NAMALWA (cell line): ENCODE data around the gene DCC.
"Not testable (repeated sequence)": the region's sequence is repeated elsewhere in the genome, so short reads cannot be mapped to it uniquely, and the experiment has no call there.

Experiments
- DNase-seq: peaks from one replicate; pipeline ENCODE4 v3.0.0-alpha.2; 2015; ENCODE audit warnings: low spot score

Gene DCC

GRCh38 chr18:52348209-52348608, 8.2 kb downstream of the DCC start:
- DNase-seq = peak; percentile 66

- no peak for DNase-seq
Measured at GRCh38 chr18:52349498-52349897, 9.5 kb downstream of the DCC start.

- DNase-seq = no peak
Measured at GRCh38 chr18:52352920-52353319, 12.9 kb downstream of the DCC start.

- no peak for DNase-seq
Measured at GRCh38 chr18:52353589-52353988, 13.6 kb downstream of the DCC start.

- DNase-seq = no peak
Measured at GRCh38 chr18:52363861-52364260, 23.9 kb downstream of the DCC start.

- DNase-seq = not testable (repeated sequence)
Measured at GRCh38 chr18:52366851-52367250, 26.9 kb downstream of the DCC start.

GRCh38 chr18:52367953-52368742, 28.2 kb downstream of the DCC start:
- DNase-seq = no peak

- DNase-seq = no peak
Measured at GRCh38 chr18:52370841-52371240, 30.8 kb downstream of the DCC start.

- no peak for DNase-seq
Measured at GRCh38 chr18:52376104-52376503, 36.1 kb downstream of the DCC start.

GRCh38 chr18:52377094-52377493, 37.1 kb downstream of the DCC start:
- no peak for DNase-seq

- no peak for DNase-seq
Measured at GRCh38 chr18:52386306-52386705, 46.3 kb downstream of the DCC start.

- no peak for DNase-seq
Measured at GRCh38 chr18:52387175-52387574, 47.2 kb downstream of the DCC start.

- DNase-seq = no peak
Measured at GRCh38 chr18:52391810-52392559, 52.0 kb downstream of the DCC start.

- DNase-seq = no peak
Measured at GRCh38 chr18:52394602-52395001, 54.6 kb downstream of the DCC start.

- no peak for DNase-seq
Measured at GRCh38 chr18:52395146-52395852, 55.3 kb downstream of the DCC start.

- DNase-seq = no peak
Measured at GRCh38 chr18:52401236-52401635, 61.2 kb downstream of the DCC start.

- no peak for DNase-seq
Measured at GRCh38 chr18:52402814-52403213, 62.8 kb downstream of the DCC start.

- DNase-seq = no peak
Measured at GRCh38 chr18:52403291-52404021, 63.5 kb downstream of the DCC start.

GRCh38 chr18:52408800-52409302, 68.9 kb downstream of the DCC start:
- DNase-seq = no peak

GRCh38 chr18:52409727-52410126, 69.7 kb downstream of the DCC start:
- peak; percentile 9 for DNase-seq

GRCh38 chr18:52415131-52415530, 75.1 kb downstream of the DCC start:
- no peak for DNase-seq
